Adrenal gland (tissue), 5 donors: ENCODE measurements around the gene VAPB.
A peak's percentile ranks its signal among the peaks of the same experiment; 100 is the strongest.

Experiments used
- CTCF ChIP-seq, 6 experiments: fragments of 450-650 bp in 4 of 6; fragments of 200-600 bp in 2 of 6; sonication (generic) in 1 of 6; IDR thresholded peaks; 1 replicate in 5 of 6; 2 replicates in 1 of 6; pipeline versions ENCODE4 v1.5.1 to v1.8.0; 2016 to 2021; ENCODE audit warnings: antibody characterized with exemption in 6 of 6, mild to moderate bottlenecking in 2 of 6, moderate library complexity in 1 of 6
- POLR2A ChIP-seq, 2 donors: fragments of 450-650 bp; IDR thresholded peaks; one replicate each; pipeline ENCODE4 v1.6.1; 2017; ENCODE audit warnings: antibody characterized with exemption in 2 of 2, mild to moderate bottlenecking in 2 of 2, moderate library complexity in 1 of 2
- donor health status: DM: no; HTN: no; CAD: no.

GRCh38 chr20:58481481-58482021 is 92.5 kb downstream of the VAPB start:
- TF ChIP-seq CTCF (IDR thresholded peaks at IDR 0.05) (peak; percentile 41 to 83 (median 67)), POLR2A (IDR thresholded peaks at IDR 0.05) (no peak)
